Measurements from ENCODE around the gene ACAN.

- no peak for TF ChIP-seq CTCF (IDR thresholded peaks at IDR 0.05; ENCODE audit: insufficient read depth, low read length)
- no peak for TF ChIP-seq POLR2AphosphoS5 (IDR thresholded peaks at IDR 0.05; ENCODE audit: low read depth)
Observed at GRCh38 chr15:88877906-88878305, 74.7 kb downstream of the ACAN start.
